Thyroid gland (tissue), 4 donors: Measurements from ENCODE around the gene BCAS1.

Experiments used
- CTCF ChIP-seq, 6 experiments: fragments of 200-600 bp in 3 of 6; fragments of 450-650 bp in 3 of 6; sonication (generic) in 3 of 6; IDR thresholded peaks; one replicate each; pipeline ENCODE4 v1.5.1; 2016 to 2019; ENCODE audit warnings: antibody characterized with exemption in 6 of 6, mild to moderate bottlenecking in 2 of 6, inconsistent platforms in 1 of 6, moderate library complexity in 1 of 6
- POLR2A ChIP-seq, 2 donors: fragments of 450-650 bp; IDR thresholded peaks; one replicate each; pipeline ENCODE4 v1.6.1; 2017; ENCODE audit warnings: antibody characterized with exemption in 2 of 2, mild to moderate bottlenecking in 2 of 2, moderate library complexity in 1 of 2

DNA sequence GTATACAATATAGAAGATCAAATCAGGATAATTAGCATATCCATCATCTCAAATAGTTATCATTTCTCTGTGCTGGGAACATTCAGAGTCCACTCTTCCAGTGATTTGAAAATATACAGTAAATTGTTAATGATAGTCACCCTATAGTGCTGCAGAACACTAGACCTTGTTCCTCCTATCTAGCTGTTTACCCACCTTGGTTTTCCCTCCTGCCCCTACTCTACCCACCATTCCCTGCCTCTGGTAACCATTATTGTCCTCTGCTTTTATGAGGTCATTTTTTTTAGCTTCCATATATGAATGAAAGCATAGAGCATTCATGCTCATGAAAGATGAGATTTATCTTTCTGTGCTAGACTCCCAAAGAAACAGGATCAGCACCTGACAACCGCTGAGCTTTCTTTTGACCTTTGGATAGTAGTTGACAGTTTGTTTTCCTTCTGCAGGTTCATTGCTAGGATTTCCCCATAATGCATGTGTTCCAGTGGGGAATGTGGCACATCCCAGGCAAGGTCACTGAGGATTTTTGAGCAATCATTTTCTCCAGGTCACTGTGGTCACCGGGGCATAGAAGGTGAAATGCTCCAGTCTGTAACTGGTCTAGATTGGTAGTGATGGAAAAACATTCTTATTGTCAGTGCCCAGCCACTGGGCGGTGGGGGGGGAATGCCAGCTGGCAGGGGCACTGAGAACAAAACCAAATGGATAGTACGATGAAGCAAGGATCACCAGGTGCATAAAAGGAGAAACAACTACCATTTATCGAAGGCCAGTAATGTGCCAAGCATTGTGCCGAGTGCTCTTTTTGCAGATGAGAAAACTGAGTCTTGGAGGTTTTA is 33.6 kb upstream of the BCAS1 start:
- TF ChIP-seq POLR2A (IDR thresholded peaks at IDR 0.05) (no peak), CTCF (IDR thresholded peaks at IDR 0.05) (no peak)
